Bone marrow (tissue), 2 donors: ENCODE data around the gene MKNK1.
A peak's percentile ranks its signal among the peaks of the same experiment; 100 is the strongest.

Experiments
- DNase-seq, 2 donors: peaks; one replicate each; lab custom pipeline; 2025; lab: John Stamatoyannopoulos, UW

MKNK1 gene

GRCh38 chr1:46596036-46596435, 8.0 kb downstream of the MKNK1 start:
- DNase-seq = no peak

GRCh38 chr1:46595127-46595526, 8.9 kb downstream of the MKNK1 start:
- peak; percentile 21 to 49 for DNase-seq

GRCh38 chr1:46594063-46594462, 10.0 kb downstream of the MKNK1 start:
- no peak for DNase-seq

GRCh38 chr1:46592823-46593222, 11.2 kb downstream of the MKNK1 start:
- no peak for DNase-seq

- no peak for DNase-seq
These were observed 14.5 kb downstream of the MKNK1 start for GRCh38 chr1:46589529-46589928.

GRCh38 chr1:46587069-46587468, 17.0 kb downstream of the MKNK1 start:
- DNase-seq = no peak

GRCh38 chr1:46585312-46585938, 18.6 kb downstream of the MKNK1 start:
- no peak for DNase-seq

GRCh38 chr1:46583494-46583893, 20.6 kb downstream of the MKNK1 start:
- DNase-seq = no peak

GRCh38 chr1:46582972-46583371, 21.1 kb downstream of the MKNK1 start:
- no peak for DNase-seq

GRCh38 chr1:46581681-46582455, 22.2 kb downstream of the MKNK1 start:
- peak; percentile 29 to 83 for DNase-seq

- DNase-seq = peak in 1 of 2 donors; percentile 85
These were observed 23.7 kb downstream of the MKNK1 start for GRCh38 chr1:46580140-46580903.

- no peak for DNase-seq
These were observed 26.4 kb downstream of the MKNK1 start for GRCh38 chr1:46577671-46578070.

GRCh38 chr1:46576596-46576995, 27.5 kb downstream of the MKNK1 start:
- no peak for DNase-seq

- DNase-seq = no peak
These were observed 28.3 kb downstream of the MKNK1 start for GRCh38 chr1:46575778-46576177.

- DNase-seq = no peak
These were observed 28.8 kb downstream of the MKNK1 start for GRCh38 chr1:46575300-46575699.

GRCh38 chr1:46571691-46572225, 32.3 kb downstream of the MKNK1 start:
- DNase-seq = no peak

GRCh38 chr1:46569884-46570725, 34.0 kb downstream of the MKNK1 start:
- DNase-seq = no peak

- no peak for DNase-seq
These were observed 35.0 kb downstream of the MKNK1 start for GRCh38 chr1:46569116-46569515.

GRCh38 chr1:46568461-46568891, 35.6 kb downstream of the MKNK1 start:
- DNase-seq = no peak

- no peak for DNase-seq
These were observed 40.7 kb downstream of the MKNK1 start for GRCh38 chr1:46563341-46563740.

GRCh38 chr1:46562498-46562897, 41.6 kb downstream of the MKNK1 start:
- DNase-seq = no peak

GRCh38 chr1:46558966-46559365, 45.1 kb downstream of the MKNK1 start:
- no peak for DNase-seq
